ENCODE data around the gene CFDP1.

DNA sequence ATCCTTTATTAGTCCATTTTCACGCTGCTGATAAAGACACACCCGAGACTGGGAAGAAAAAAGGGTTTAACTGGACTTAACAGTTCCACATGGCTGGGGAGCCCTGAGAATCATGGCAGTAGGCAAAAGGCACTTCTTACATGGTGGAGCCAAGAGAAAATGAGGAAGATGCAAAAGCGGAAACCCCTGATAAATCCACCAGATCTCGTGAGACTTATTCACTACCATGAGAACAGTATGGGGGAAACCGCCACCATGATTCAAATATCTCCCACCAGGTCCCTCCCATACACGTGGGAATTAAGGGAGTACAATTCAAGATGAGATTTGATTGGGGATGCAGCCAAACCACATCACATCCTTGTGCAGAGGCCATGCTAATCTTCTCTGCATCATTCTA is 146.9 kb downstream of the CFDP1 start:
- TF ChIP-seq, protein P1, sequence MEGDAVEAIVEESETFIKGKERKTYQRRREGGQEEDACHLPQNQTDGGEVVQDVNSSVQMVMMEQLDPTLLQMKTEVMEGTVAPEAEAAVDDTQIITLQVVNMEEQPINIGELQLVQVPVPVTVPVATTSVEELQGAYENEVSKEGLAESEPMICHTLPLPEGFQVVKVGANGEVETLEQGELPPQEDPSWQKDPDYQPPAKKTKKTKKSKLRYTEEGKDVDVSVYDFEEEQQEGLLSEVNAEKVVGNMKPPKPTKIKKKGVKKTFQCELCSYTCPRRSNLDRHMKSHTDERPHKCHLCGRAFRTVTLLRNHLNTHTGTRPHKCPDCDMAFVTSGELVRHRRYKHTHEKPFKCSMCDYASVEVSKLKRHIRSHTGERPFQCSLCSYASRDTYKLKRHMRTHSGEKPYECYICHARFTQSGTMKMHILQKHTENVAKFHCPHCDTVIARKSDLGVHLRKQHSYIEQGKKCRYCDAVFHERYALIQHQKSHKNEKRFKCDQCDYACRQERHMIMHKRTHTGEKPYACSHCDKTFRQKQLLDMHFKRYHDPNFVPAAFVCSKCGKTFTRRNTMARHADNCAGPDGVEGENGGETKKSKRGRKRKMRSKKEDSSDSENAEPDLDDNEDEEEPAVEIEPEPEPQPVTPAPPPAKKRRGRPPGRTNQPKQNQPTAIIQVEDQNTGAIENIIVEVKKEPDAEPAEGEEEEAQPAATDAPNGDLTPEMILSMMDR (conservative IDR thresholded peaks at IDR 0.05; ENCODE audit: low read length): no peak
- TF ChIP-seq EZH2phosphoT487 (IDR thresholded peaks at IDR 0.05; ENCODE audit: borderline replicate concordance): no peak

Measured in Loucy (cell line).